ENCODE results near the gene GYG1.

- TF ChIP-seq SP1 (IDR thresholded peaks at IDR 0.05), result no peak
- TF ChIP-seq FOXM1 (IDR thresholded peaks at IDR 0.05; ENCODE audit: borderline replicate concordance), result no peak
- no peak for TF ChIP-seq BHLHE40 (IDR thresholded peaks at IDR 0.05; ENCODE audit: borderline replicate concordance)
- TF ChIP-seq NFRKB (IDR thresholded peaks at IDR 0.05), result no peak
- no peak for TF ChIP-seq HDGF (IDR thresholded peaks at IDR 0.05; ENCODE audit: borderline replicate concordance)
- TF ChIP-seq FOXA1 (IDR thresholded peaks at IDR 0.05), result no peak
- no peak for TF ChIP-seq SUZ12 (IDR thresholded peaks at IDR 0.05)
- TF ChIP-seq FOXK2 (IDR thresholded peaks at IDR 0.05), result no peak
- no peak for TF ChIP-seq CTBP1 (IDR thresholded peaks at IDR 0.05; ENCODE audit: borderline replicate concordance)
- no peak for TF ChIP-seq ELF4 (IDR thresholded peaks at IDR 0.05)
These were observed 32.6 kb downstream of the GYG1 start for GRCh38 chr3:149023951-149024350.
